Left ventricle myocardium inferior (tissue), 1 donor: ENCODE results near the gene DNAJB6. TPM values are rescaled to one million over a fixed set of nuclear protein-coding genes. Genes with fewer than 3 reads are reported as not detected.

ENCODE experiments used
- DNase-seq: peaks from one replicate; pipeline ENCODE4 v3.0.0-alpha.2; 2020
- H3K27ac ChIP-seq: fragments of 200-600 bp; replicated peaks from 2 replicates; pipeline ENCODE4 v1.8.0; 2021
- H3K27me3 ChIP-seq: fragments of 200-600 bp; 2 replicates; pipeline ENCODE4 v1.8.0; 2021; ENCODE audit warnings: low read depth
- H3K36me3 ChIP-seq: fragments of 200-600 bp; 2 replicates; pipeline ENCODE4 v1.8.0; 2021
- H3K4me1 ChIP-seq: fragments of 200-600 bp; 2 replicates; pipeline ENCODE4 v1.8.0; 2021
- H3K4me3 ChIP-seq: fragments of 200-600 bp; 2 replicates; pipeline ENCODE4 v1.8.0; 2021; ENCODE audit warnings: mild to moderate bottlenecking, moderate library complexity
- H3K9me3 ChIP-seq: fragments of 200-600 bp; replicated peaks from 2 replicates; pipeline ENCODE4 v1.8.0; 2021
- CTCF ChIP-seq: fragments of 200-600 bp; IDR thresholded peaks from 2 replicates; pipeline ENCODE4 v1.8.0; 2021; ENCODE audit warnings: antibody characterized with exemption, mild to moderate bottlenecking, borderline replicate concordance
- intact Hi-C: fragments of 100-400 bp; cut with micrococcal nuclease; formaldehyde crosslinking; loops from one replicate; pipeline ENCODE4 v1.11.0; 2022
- total RNA-seq: library from RNA; stranded (reverse); fragmentation: NEBNext Ultra II Directional; extraction: Animal tissue kit (Norgen Biotek cat#: 25700); gene quantifications from one replicate; pipeline ENCODE4 v1.2.1, GENCODE V29; 2021
- donor health status: DM: no; HTN: yes; CAD: no; lungs with severe emphysema.

Gene DNAJB6
- total RNA-seq, 1 donor from 2014 or later, result 211 TPM

- intact Hi-C loops, result no loop called here
- peaks cover 24% of the 10 kb centered on the region for H3K4me1 ChIP-seq
- no peak overlapping the region for H3K27ac ChIP-seq
- no peaks in the 10 kb centered on the region for H3K9me3 ChIP-seq
- TF ChIP-seq CTCF, result no peak
- peak; percentile 9 for DNase-seq
- no peak overlapping the region for H3K4me3 ChIP-seq
- no peaks in the 10 kb centered on the region for H3K27me3 ChIP-seq
- H3K36me3 ChIP-seq, result peaks cover 61% of the 10 kb centered on the region
Observed at GRCh38 chr7:157409753-157410727, 73.2 kb downstream of the DNAJB6 start.

- no peaks in the 10 kb centered on the region for H3K9me3 ChIP-seq
- no peaks in the 10 kb centered on the region for H3K27me3 ChIP-seq
- peaks cover 69% of the 10 kb centered on the region for H3K36me3 ChIP-seq
- TF ChIP-seq CTCF, result no peak
- no peak overlapping the region for H3K27ac ChIP-seq
- intact Hi-C loops, result no loop called here
- DNase-seq, result peak; percentile 1
- no peak overlapping the region for H3K4me3 ChIP-seq
- H3K4me1 ChIP-seq, result peaks cover 20% of the 10 kb centered on the region
Observed at GRCh38 chr7:157410831-157411556, 74.2 kb downstream of the DNAJB6 start.

GRCh38 chr7:157411580-157411979, 74.8 kb downstream of the DNAJB6 start:
- peak; percentile 9 for DNase-seq
- no peak for TF ChIP-seq CTCF
- Histone ChIP-seq H3K4me3 (no peak overlapping the region), H3K27ac (no peak overlapping the region), H3K27me3 (no peaks in the 10 kb centered on the region), H3K9me3 (no peaks in the 10 kb centered on the region), H3K4me1 (peaks cover 14% of the 10 kb centered on the region), H3K36me3 (peaks cover 75% of the 10 kb centered on the region)
- intact Hi-C loops, result no loop called here

GRCh38 chr7:157412021-157412443, 75.2 kb downstream of the DNAJB6 start:
- Histone ChIP-seq H3K4me3 (no peak overlapping the region), H3K27ac (no peak overlapping the region), H3K9me3 (no peaks in the 10 kb centered on the region), H3K36me3 (peaks cover 75% of the 10 kb centered on the region), H3K4me1 (peaks cover 11% of the 10 kb centered on the region), H3K27me3 (no peaks in the 10 kb centered on the region)
- intact Hi-C loops, result no loop called here
- TF ChIP-seq CTCF, result no peak
- DNase-seq, result peak; percentile 1

- peak; percentile 13 for DNase-seq
- Histone ChIP-seq H3K27me3 (no peaks in the 10 kb centered on the region), H3K4me3 (no peak overlapping the region), H3K9me3 (no peaks in the 10 kb centered on the region), H3K36me3 (peaks cover 75% of the 10 kb centered on the region), H3K4me1 (peaks cover 11% of the 10 kb centered on the region), H3K27ac (no peak overlapping the region)
- TF ChIP-seq CTCF, result no peak
- intact Hi-C loops, result no loop called here
Observed at GRCh38 chr7:157412491-157413180, 75.8 kb downstream of the DNAJB6 start.
